Middle frontal gyrus (tissue), 1 donor: Measurements from ENCODE around the gene LSMEM2.
"Not testable (repeated sequence)": the region's sequence is repeated elsewhere in the genome, so short reads cannot be mapped to it uniquely, and the experiment has no call there.

Experiments used
- DNase-seq: peaks from one replicate; pipeline ENCODE4 v3.0.0-alpha.2; 2015; ENCODE audit warnings: low spot score; ENCODE audit errors: extremely low spot score

LSMEM2 gene

DNA sequence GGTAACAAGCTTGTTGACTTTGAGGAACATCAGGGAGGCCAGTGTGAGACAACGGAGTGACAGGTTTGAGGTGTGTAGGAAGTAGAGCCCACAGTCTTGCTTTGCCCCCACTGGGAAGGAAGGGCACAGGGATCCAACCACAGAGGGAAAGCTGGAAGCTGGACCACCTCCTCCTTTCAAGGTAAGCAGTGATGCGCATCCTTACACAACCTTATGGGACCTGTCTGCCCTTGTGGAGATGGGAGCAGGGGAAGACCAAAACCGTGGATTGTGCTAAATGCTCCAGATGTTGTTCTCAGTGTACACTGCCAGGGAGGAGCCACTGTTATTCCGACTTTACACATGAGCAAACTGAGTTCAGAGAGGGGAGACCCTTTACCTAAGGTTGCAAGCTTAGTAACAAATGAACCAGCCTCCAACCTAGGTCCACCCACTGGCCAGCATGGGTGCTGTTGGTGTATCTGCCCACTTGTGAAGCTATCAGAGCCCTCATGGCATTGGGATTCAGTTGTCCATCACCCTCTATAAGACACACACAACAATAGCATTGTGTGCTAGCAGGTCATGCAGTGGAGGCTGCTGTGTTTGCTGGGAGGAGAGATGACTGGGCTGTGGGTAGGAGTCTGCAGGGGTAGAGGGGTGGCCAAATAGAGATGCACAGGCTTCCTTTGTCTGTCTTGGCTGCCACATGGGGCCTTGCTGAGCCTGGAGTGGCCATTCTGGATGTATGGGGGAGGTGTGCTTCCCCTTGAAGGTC is 586 bp upstream of the LSMEM2 start:
- no peak for DNase-seq

DNA sequence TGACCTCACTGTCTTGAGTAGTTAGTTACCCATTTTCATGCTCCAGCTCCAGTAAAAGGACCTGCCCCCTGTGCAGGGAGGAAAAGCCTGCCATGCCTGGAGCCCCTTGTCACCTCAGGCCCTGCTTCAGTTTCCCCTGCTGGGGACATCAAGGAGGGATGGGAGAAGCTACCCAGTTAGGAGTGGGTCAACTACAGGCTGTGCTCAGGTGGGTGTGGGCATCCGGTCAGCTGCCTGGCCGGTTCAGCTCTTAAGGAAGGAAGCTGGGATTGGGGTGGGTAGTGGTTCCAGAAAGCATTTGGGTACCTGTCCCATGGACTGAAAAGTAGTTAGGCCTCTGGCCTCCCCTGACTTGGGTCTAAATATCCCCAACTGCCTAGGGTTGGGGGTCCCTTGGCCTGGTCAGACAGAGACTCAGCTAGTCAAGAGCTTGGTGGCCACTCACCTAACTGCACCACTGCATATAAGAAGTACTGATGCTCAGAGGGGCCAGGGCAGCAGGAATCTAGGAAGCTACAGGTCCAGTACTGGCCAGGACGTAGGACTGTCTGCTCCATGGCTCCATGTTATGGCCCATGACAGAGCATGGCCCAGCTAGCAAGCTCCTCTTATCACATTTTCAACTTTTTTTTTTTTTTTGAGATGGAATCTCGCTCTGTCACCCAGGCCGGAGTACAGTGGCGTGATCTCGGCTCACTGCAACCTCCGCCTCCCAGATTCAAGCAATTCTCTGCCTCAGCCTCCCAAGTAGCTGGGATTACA is 549 bp downstream of the LSMEM2 start:
- DNase-seq: no peak

DNA sequence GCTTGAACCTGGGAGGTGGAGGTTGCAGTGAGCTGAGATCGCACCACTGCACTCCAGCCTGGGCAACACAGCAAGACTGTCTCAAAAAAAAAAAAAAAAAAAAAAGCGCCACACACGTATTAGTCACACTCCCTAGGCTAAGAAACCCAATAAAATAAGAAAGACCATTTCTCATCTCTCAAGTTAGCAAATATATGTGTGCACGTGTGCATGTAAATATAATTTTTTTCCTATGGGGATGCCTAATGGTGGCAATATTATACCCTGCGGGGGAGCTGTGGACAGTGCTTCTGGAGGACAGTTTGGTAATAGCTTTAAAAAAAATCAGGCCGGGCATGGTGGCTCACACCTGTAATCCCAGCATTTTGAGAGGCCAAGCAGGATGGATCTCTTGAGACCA is 5.2 kb downstream of the LSMEM2 start:
- DNase-seq: not testable (repeated sequence)

DNA sequence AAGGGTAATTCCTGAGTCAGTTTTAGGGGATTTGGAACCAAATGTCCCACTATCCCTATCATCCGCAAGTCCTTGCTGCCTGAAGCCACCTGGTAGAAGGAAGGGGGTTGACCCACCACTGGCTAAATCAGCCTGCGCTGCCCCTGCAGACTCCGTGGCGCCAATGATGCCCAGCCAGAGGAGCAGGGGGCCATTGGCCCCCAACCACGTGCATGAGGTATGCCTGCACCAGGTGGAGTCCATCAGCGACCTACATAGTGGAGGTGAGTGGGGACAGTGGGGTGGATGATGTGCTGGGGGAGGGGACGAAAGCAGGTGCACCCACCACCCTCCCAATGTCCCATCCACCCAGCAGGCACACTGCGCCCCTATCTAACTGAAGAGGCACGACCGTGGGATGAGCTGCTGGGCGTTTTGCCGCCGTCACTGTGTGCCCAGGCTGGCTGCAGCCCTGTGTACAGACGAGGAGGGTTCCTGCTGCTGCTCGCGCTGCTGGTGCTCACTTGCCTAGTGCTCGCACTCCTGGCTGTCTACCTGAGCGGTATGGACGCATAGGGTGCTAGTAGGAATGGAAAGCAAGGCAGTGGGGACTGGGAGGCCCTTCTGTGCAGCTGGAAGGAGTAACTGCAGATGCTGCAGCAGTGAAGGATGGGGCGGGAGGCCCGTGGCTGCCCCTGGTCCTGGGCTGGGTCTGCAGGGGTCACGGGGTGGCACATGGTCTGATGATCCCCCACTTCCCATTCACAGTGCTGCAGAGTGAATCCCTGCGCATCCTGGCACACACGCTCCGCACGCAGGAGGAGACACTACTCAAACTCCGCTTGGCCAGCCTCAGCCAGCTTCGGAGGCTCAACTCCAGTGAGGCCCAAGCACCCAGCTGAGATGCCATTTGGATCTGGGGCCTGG is 7.7 kb downstream of the LSMEM2 start:
- DNase-seq: no peak

DNA sequence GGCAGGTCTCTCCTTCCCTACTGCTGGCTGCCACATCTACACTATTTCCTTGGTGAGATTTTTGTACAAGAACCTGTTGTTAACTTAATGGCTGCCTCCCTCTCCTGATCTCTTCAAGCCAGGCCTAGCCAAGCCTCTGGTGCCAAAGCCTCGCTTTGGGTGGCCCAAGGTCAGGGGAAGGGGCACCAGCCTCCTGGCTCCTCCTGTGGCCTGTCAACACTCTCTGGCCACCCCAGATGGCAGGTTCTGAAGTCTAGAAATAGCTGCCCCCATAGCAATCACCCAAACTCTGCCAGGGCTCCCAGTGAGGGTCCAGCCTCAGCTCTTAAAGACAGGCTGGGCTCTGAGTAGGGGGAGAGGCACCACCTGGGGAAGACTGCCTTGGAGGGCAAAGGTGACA is 8.4 kb downstream of the LSMEM2 start:
- no peak for DNase-seq

DNA sequence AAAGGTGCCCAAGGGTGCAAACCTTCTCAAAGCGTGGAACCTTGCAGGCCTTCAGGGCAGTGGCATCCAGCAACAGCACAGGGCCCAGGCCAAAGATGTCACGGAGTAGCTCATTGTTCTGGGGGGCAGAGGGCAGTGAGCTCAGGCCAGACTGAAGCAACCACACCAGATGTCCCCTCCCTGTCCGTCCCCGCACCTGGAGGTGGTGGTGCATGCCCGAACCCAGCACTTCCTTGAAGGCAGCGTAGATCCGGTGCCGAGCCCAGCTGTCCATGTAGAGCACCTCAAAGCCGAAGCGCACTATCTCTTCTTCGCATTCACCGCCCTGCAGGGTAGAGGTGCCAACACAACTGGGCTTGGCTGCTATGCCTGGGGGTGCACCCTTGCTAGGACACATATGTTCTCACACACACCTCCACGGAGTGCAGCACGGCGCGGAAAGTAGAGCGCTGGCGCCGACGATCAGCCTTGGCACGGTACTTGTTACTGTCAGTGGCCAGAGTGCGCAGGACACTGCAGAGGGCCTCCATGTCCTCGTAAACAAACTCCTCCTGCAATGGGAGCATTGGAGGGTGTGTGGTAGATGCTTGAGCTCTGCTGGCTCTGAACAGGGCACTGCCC is 9.6 kb downstream of the LSMEM2 start:
- no peak for DNase-seq

DNA sequence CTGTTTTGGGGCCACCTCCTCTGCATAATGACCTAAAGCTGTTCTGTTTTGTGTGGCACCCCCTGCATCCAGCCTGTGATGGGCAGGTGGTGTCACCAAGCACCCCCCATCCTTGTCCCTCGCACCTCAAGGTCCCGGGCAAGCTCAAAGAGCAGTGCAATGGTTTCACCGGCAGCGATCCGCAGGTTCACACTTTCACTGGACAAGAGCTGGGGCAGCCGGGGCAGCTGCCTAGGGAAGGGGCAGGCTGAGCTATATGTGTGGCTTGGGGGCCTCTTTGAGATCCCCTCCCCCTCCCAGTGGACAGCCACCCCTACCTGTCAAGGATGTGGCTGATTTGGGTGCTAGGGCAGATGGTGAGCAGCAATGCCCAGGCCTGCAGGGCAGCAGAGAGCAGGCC is 10.2 kb downstream of the LSMEM2 start:
- DNase-seq: no peak

DNA sequence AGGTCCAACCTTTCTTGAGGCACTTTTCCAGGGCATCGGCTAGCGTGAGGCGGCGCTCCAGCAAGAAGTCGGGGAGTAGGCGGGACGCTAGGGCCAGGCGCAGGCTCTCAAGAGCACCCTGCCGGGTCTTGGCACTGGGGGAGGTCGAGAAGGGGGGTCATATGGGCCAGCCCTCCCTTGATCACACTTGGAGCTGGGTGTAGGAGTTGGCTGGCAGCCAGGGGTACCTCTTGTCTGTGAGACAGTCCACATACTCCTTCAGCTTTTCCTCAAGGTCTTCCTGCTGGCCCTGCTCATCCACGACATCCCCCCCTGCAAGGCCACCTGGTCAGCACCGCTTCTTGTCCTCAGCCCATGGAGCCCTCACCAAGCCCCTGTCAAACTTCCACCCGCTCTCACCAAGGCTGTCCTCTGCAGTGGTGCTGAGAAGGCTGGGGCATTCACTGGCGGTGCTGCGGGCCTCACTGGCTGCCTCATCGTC is 11.3 kb downstream of the LSMEM2 start:
- DNase-seq: no peak

DNA sequence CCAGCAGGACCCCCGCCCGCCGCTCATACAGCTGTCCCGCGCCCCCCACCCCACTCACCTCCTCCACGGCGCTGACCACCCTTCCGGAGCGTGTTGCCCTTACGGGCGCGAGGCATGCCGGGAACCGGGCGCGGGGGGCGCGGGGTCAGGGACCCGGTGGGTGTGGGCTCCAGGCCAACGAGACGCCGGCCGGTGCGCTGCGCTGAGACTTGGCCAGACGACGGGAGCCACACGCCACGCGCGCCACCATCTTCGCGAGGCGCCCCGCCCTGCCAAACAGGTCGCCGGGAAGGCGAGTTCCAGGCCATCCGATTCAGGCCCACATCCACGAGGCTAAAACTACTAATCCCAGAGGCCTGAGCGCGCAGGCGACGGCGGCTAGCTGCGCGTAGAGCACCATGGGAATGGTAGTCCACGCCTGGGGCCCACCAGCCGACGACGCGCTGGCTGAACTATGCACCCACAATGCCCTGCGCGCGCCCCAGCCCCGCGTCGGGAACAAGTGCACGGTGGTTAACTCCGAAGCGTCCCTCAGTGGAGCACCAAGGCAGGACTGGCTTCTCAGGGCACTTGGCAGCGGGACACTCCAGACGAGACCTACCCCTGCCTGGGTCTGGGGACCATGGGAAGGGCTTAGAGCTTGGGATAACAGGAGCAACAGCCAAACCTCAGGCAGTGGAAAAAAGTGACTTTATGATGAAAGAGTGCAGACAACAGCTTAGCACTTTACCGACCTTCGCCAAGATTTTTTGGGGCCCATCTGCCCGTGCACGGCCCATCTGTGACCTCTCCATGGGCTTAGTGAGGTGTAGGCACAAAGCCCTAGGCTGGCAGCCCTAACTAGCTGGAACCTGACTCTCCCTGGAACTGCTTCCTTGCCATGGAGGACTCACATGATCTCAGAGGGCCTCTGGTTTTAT is 13.5 kb downstream of the LSMEM2 start, which contains the start of gene IFRD2:
IFRD2 (minus strand) TSS at position 271 of the 920 bp plus-strand sequence; CDS start at position 116, 155 bp downstream.
- DNase-seq: peak; percentile 97

DNA sequence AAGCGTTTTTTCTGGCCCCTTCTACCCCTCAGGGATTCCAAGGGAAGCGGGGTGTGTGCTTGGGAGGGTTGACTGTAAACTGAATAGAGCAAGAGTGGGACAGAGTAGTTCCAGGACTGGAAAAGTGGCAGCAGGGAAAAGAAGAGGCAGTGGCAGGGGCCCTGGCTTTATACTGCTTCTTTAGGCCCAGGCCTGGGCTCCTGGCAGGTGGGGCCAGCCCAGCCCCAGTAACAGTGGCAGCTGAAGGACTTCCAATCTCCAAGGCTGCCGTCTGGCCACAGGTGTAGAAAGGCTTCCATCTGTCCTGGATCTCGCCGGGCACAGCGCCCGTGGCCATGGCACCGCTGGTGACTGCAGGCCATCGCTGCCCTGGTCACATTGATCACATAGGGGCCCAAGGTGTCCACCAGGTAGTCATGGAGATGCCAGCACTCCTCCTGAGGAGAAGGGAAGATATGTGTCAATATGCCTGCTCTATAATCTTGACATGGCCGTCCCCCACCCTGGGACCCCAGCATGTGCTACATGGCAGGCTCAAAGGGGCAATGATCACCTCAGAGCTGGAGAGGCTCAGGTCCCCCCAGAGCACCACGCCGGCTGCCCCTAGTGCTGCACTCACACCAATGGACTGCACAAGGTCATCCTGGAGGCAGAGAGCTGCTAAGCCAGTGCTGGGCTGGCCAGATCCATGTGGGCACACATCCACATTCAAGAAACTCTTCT is 14.4 kb downstream of the LSMEM2 start:
- no peak for DNase-seq

DNA sequence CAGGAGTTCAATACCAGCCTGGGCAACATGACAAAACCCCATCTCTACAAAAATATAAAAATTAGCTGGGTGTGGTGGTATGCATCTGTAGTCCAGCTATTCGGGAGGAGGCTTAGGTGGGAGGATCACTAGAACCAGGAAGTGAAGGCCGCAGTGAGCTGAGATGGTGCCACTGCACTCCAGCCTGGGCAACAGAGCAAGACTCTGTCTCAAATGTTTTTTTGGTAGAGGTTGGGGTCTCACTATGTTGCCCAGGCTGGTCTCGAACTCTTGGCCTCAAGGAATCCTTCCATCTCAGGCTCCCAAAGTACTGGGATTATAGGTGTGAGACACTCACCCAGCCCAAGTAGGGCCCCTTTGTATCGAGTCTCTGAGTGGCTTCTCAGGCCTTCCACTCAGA is 15.2 kb downstream of the LSMEM2 start:
- no peak for DNase-seq

DNA sequence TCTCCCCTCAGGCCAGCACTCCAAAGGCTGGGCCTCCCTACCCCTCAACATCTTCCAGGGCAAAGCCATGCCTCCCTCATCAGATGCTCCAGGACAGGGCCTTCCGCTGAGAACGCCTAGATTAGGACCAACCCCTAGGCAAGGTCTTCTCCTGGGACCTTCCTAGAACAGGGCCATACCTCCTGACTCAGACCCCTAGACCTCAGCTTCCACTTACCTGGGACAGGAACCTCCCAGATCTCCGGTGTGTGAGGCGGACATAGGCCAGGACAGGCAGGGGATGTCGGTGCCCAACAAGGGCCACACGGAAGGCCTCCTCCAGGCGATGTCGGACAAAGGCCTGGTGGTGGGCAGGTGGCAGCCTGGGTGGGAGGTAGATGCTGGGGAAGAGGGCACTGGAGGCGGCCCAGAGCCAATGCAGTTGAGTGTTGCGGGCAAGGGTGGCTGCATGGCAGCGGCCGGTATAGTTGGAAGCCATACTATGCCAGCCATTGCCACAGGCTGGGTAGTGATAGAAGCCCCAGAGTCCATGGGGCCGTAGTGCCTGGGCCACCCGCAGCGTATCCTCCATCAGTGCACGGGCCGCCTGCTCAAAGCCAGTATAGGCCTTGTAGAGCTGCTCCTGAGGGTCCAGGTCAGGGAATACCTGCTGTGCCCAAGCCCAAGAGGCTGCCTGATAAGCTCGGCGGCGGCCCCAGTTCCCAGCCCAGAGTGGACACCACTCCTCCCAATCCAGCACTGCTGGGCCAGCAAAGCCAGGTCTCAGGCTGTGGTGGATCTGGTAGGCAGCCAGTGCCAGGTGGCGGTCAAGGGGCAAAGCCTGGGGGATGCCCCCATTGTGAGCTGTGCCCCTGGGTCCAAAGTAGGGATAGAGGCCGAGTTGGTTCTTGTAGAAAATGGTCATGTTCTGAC is 15.9 kb downstream of the LSMEM2 start:
- no peak for DNase-seq

DNA sequence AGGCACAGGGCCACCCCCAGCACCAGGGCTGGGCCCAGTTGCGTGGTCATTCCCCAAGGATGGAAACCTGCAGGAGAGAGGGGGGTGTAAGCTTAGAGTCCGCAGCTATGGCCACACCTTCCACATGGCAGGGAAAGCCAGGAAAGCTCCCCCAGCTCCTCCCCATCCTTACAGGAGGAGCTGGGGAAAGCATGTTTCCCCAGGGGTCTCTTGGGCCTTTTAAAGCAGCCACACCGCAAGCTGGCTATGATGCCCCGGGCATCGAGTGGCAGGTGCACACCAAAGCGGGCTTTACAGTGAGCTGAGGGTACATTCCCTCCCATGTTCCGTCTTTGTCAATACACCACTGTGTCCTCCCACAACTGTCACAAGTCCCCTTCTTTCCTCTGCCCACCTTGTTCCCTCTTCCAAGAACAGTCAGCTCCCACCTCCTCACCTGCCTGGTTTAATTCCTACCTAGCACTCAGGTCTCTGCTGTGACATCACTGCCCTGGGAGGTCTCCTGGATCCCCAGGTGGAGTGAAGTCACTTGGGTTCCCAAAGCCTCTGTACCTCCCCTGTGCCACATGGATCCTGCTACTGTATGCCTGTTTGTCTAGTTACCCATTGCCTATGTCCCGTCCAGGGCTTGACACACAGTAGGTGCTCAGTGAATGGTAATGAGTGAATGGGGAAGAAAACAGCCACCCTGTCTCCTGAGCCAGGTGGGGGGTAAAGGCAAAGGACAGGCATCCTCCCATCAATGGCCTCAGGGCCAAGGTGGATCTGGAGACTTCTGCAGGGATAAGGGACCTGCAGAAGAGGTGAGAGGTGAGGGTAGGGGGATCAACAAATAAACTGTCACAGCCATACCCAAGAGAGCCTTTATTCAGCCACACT is 16.9 kb downstream of the LSMEM2 start:
- no peak for DNase-seq

DNA sequence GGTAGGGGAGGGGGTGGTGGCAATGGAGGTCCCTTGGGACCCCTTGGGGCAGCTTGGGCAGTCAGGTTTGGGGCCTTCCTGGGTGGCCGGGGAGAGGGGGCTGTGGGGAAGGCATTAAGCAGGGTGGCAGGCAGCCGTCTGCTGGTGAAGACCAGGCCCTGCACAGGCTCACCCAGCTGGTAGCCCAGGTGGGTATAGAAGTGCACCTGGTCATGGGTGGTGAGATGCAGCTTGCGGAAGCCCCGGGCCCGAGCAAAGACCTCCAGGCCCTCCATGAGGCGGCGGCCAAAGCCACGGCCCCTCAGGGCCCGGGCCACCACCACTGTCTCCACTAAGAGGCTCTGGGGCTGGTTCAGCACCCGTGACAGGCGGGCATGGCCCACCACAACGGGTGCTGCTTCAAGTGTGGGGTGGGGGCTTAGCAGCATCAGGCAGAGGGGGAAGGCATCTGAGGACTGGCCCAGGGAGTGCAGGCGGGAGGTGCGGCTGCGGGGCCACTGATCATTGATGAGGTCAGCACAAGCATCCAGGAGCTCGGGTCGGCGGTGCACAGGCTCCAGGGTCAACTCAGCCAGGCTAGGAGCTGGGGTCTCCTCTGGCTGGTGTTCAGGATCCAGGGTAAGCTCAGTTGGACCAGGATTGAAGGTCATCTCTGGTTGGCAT is 18.0 kb downstream of the LSMEM2 start:
- DNase-seq: no peak

DNA sequence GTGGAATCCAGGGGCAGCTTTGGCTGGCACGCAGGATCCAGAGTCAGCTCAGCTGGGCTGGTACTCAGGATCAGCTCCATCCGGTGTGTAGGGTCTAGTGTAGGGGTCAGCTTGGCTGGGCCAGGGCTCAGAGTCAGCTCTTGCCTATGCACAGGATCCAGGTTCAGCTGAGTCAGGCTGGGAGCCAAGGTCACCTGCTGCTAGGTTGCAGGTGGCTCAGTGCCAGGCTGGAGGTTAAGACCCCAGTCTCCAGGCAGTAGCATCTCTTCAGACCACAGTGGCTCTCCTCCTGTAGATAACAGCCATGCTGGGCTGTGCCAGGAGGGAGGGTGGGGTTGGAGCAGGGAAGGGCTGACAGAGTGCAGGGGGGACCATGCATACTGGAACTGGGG is 18.5 kb downstream of the LSMEM2 start:
- no peak for DNase-seq

DNA sequence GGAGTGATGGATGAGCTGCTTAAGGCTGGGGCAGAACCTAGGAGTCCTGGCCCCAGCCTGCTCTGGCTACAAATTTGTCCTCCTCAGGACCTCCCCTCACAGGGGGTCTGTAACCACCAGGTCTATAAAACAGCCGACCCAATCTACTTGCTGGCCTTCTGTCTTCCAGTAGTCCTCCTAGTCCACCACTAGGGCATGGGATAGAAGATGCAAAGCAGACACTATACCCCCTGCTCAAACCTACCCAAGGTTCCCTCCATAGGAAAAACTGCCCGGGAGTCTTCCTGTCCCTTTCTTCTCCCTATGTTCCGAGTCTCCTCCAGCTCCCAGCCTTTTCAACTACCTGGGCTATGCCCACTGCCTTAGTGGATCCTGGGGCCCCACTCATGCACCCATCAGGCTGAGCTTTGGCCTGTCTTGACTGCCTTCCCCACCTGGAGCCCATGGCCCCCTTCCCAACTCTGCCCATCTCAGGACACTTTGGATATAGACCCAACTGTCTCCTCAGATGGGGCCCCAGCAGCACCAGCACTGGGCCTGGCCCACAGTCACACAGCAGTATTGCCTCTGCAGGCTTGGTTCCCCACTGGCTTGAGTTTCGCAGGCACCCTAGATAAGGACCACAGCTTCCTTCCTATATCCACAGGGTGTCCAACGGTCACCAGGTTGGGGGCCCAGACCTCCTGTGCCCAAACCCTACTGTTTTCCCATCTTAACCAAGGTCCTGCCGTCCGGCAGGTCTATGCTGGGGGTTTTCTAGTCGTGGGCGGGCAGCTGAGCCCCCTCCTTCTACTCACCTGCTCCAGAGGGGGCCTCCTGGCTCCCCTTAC is 19.2 kb downstream of the LSMEM2 start:
- DNase-seq: no peak
